Measurements from ENCODE around the gene APBA3.

Gene APBA3

DNA sequence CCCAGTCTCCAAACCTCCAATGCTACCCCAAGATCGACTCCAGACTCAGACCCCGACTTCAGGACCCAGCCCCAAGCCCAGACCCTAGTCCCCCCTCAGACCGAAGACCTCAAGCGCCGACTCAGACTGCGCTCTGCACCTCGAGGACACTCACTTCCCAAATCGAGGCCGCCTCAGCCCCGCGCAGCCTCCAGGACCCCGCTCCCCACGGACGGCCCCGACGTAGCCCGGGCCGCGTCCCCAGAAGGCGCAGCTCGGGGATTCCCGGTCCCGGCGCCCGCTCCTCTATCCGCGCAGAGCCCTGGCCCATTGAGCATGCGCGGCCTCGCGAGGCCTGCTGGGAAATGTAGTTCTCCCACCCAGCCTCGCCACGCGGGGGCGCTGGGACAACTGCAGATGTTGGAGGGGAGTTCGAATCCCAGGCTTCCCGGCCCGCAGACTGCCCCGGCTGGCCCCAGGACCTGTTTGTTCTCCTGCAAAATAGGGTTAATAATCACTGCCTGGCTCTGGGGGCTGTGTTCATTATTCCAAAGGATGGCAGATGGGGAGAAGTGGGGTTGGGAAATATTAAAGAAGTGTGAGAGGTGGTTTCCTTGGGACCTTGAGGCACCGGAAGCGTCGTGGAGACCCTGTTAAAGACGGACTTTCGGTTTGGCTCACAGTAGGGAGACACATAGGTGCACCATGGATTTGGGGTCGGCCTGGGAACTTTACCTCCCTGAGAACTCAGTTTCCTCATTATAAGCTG, at the start of gene APBA3:
TSS of gene APBA3 (minus strand) at position 311 of the 748 bp plus-strand sequence. CDS start 1,428 bp downstream, outside the sequence.
- peak; percentile 96 to 97 for DNase-seq

- DNase-seq, result no peak
Observed at GRCh38 chr19:3810708-3811355, 49.3 kb upstream of the APBA3 start.

DNA sequence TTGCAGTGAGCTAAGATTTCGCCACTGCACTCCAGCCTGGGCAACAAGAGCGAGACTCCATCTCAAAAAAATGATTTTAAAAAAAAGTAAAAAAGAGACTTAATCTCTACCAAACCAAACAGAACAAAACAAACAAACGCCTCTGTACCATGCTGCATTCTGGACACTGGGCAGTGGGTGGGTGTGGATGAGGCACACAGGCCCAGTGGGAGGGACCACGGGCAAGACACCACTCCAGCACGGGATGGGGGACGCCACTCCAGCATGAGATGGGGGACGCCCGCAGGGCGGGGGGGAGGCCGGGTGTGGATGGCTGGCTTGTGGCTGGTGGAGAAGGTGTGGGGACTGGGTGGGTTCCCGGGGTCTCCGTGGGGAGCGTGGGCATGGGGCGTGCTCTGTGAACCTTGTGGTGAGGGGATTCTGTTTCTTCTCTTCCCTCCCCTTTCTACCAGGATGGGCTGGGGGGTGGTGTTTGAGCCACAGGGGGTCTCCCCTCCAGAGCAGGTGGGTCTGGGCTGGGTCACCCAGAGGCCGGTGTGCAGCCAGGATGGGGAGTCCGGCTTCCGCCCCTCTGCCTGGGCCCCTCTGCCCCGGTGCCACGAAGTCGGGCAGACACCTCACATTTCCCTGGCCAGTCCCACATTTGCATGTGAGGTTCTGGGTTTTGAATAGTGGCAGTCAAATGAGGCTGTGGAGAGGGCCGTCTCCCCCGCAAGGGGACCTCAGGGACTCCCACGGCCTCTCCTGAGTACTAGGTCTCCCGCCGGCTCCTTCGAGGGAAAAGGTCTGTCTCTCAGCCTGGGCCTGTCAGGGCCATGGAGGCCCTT, 48.6 kb upstream of the APBA3 start:
- DNase-seq, result no peak

GRCh38 chr19:3808420-3809143, 47.1 kb upstream of the APBA3 start:
- DNase-seq, result no peak

- no peak for DNase-seq
Observed at GRCh38 chr19:3807574-3808354, 46.3 kb upstream of the APBA3 start.

DNA sequence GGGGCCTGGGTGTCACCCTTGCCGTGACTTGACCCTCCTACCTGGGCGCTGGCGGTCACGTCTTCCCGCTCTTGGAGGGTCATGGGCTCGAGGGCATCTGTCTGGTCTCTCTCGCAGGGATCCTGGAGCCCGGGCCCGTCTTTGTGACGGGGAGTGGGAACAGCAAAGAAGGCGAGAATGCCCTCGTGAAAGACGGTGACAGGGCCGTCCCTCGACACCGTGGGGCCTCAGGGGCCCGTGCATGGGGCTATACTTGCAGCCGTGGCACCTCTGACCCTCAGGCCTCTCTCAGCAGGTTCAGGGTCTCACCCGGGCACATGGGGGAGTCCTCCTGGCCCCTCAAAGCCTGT, 45.6 kb upstream of the APBA3 start:
- no peak for DNase-seq

- no peak for DNase-seq
Observed at GRCh38 chr19:3805859-3806258, 44.4 kb upstream of the APBA3 start.

DNA sequence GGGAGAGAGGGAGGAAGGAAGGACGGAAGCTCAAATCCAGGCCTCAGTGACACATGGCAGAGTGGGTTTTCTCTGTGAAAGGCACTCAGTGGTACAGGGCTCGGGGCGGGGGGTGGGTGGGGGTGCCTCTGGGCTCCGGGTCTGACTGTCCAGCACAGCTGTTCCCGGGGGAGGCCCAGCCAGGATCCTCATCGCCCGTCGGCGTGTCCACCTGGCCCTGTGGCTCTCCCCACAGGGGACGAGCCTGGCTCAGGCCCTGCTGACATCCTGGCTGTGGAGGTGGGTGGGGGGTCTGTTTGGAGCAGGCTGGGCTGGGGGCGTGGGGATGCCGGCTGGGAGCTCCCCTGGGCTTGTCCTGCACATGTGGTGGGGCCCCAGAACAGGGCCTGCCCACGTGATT, 42.9 kb upstream of the APBA3 start:
- DNase-seq, result no peak

GRCh38 chr19:3803986-3804385, 42.5 kb upstream of the APBA3 start:
- no peak for DNase-seq

DNA sequence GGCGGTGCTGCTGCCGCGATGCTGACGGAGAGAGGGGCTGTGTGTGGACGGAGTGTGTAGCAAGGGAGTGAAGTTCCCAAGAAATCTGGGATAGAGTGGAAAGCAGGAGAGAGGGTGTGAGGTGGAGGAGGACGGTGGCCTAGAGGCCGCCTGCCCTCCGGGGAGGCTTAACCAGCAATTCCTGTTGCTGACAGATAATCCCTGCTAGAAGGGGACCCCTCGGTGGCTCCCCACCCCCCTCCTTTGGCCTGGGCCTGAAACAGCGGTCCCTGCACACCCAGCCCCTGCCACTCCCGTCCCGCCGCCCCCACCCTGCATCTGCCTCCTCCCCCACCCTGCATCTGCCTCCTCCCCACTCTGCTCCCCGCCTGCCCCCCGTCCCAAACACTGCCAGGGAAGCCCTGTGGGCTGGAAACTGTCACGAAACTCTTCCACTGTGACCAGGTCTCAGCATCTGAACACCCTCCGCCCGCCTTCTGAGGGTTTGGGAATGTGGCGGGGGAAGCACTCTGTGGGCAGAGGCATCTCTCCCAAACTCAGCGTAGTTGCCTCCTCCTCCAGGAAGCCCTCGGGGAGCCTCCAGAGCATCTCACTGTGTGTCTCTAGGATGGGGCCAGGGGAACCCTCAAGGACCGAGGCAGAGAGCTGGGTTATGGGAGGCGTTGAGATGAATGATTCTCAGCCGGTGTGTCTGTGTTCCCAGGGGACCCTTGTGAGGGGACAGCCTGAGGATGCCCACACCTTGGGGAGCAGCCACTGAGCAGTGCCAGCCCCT, 41.8 kb upstream of the APBA3 start:
- no peak for DNase-seq

DNA sequence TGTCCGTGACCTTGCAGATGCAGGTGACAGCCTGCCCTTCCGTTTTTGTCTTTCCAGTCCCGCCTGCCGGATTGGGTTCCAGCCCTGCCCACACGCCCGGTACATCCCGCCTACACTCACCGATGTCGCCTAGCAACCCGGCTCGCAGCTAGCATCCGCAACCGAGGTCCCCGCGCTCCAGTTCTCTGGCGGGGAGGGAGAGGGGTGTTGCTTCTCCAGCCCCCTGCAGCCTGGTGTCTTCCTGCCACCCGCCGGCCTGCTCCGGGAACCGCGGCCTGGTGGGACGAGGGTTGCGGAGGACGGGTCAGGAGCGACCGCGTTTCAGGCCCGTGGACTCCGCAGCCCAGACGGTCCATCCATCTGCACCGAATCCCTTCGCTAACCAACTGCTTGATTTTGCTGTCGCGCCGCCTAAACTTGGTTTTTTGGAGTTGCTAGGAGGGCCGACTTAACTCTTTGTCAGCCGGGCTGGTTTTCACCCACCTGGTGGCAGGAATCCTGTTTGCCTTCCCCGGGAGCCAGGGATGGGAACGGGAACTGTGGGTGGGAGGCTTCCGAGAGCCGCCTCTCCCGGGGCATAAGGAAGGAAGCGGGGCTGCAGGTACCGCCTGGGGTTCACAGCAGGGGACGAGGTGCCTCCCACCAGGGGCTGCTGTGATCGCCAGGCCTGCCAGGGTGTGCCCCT, 40.1 kb upstream of the APBA3 start:
- peak; percentile 64 to 66 for DNase-seq

DNA sequence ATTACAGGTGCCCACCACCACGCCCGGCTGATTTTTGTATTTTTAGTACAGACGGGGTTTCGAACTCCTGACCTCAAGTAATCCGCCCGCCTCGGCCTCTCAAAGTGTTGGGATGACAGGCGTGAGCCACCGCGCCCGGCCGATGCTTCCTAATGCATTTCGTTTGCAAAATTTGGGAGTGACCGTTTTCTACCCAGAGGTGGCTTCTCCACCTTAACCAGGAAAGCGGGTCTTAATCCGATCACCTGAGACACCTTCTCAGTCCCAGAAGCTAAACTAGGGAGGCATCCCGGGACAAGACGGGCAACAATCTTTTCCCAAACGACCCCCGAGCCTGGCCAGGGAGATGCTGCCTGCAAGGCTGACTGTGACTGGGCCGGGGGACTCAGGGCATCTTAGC, 39.5 kb upstream of the APBA3 start:
- no peak for DNase-seq

DNA sequence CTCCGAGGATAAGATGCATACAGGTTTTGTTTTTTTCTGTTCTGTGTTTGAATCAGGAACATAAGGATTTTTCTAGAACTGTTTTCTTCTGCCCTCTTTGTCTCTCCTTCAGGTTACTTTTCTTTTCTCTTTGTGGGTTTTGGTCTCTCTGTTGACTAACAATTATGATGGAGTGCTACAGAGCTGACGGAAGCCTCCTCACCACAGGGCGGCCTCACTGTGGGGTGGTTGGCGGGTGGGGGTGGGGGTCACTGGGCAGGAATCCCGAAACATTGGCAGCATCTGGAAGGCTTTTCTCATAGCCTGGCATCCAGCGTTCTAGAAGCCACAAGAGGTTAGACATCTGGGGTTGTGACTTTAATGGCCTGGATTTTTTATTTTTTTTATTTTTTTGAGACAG, 36.6 kb upstream of the APBA3 start:
- DNase-seq, result no peak

GRCh38 chr19:3796358-3796757, 34.9 kb upstream of the APBA3 start:
- no peak for DNase-seq

GRCh38 chr19:3793799-3794198, 32.3 kb upstream of the APBA3 start:
- DNase-seq, result no peak

- no peak for DNase-seq
Observed at GRCh38 chr19:3792114-3792513, 30.6 kb upstream of the APBA3 start.

DNA sequence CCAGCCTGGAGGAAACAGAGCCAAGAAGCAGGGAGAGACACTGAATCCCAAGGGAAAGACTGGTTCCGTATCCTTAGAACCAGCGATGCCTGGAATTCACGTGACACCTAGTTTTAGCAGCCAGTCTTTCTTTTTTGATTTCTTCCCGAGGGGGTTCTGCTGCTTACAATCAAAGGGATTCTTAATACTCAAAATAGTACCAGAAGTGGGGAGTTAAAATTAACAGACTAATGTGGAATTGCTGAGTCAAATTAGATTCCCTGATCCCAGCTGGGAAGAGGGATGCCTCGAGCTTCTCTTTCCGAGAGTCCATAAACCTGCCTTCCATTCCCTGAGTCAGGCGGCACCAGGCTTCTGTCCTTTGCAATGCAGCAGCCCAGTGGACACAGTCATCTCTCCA, 29.4 kb upstream of the APBA3 start:
- DNase-seq, result no peak

- no peak for DNase-seq
Observed at GRCh38 chr19:3790209-3790734, 28.8 kb upstream of the APBA3 start.

DNA sequence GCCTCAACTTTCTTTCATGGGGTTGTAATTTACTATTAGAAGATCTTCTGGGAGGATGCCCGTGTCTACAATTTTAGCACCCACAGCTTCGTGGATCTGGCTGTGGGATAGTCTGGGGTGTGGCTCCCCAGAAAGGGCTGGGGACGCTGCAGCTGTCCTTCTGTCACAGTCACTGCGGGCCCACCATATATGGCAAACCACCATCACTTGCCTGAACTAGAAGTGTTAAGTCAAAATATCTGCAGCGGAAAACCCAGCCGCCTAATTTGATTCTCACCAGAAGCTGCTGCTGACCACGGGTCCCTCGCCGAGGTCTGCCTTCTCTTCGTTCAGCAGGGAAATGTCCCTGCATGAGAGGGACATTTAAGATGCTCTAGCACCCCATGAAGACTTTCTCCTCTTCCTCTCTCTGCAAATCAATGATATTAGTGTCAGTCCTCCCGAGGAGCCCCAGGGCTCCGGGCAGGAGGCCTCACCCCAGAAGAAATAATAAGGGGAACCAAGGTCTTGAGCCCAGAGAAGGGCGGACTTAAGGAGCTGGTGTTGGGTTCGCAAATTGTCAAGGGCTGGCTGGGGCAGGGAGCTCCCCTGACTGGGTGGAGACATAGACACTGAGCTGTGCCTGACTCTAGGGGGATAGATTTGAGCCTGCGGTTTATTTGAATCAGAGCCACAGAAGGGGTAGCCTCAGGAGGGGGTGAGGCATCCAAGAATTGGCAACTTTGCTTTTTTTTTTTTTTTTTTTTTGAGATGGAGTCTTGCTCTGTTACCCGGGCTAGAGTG, 27.7 kb upstream of the APBA3 start:
- no peak for DNase-seq
